Adrenal gland (tissue), 5 donors: ENCODE data around the gene PDK1.

Experiments used
- POLR2A ChIP-seq, 2 donors: fragments of 450-650 bp; IDR thresholded peaks; one replicate each; pipeline ENCODE4 v1.6.1; 2017; ENCODE audit warnings: antibody characterized with exemption in 2 of 2, mild to moderate bottlenecking in 2 of 2, moderate library complexity in 1 of 2
- TF ChIP-seq, protein P1 (sequence below), 6 experiments: fragments of 450-650 bp in 4 of 6; fragments of 200-600 bp in 2 of 6; sonication (generic) in 1 of 6; IDR thresholded peaks; 1 replicate in 5 of 6; 2 replicates in 1 of 6; pipeline versions ENCODE4 v1.5.1 to v1.8.0; 2016 to 2021; ENCODE audit warnings: antibody characterized with exemption in 6 of 6, mild to moderate bottlenecking in 2 of 6, moderate library complexity in 1 of 6
- donor health status: DM: no; HTN: no; CAD: no.

DNA sequence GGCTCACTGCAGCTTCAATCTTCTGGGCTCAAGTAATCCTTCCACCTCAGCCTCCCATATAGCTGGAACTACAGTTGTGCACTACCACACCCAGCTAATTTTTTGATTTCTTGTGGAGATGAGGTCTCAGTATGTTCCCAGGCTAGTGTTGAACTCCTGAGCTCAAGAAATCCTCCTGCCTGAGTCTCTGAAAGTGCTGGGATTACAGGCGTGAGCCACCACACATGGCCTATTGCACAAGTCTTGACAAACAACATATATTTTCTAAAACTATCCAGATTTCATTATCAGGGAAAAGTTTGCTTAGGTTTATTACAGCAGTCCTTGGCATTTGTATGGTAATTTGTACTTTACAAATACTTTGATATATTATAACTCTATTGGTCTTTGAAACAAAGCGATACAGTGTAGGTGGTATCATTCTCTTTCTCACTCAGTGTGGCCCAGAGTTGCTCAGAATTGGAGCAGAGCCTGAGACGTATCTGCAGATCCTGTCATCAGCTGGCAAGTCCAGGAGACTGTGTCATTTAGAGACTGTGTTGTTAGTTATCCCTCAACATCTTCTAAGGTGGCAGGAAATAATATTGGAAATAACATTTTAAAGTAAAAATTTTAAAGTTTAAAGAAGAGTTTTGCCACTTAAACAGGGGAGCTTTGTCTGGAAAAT, 41.4 kb downstream of the PDK1 start:
- no peak for TF ChIP-seq POLR2A (IDR thresholded peaks at IDR 0.05)
- TF ChIP-seq, protein P1, sequence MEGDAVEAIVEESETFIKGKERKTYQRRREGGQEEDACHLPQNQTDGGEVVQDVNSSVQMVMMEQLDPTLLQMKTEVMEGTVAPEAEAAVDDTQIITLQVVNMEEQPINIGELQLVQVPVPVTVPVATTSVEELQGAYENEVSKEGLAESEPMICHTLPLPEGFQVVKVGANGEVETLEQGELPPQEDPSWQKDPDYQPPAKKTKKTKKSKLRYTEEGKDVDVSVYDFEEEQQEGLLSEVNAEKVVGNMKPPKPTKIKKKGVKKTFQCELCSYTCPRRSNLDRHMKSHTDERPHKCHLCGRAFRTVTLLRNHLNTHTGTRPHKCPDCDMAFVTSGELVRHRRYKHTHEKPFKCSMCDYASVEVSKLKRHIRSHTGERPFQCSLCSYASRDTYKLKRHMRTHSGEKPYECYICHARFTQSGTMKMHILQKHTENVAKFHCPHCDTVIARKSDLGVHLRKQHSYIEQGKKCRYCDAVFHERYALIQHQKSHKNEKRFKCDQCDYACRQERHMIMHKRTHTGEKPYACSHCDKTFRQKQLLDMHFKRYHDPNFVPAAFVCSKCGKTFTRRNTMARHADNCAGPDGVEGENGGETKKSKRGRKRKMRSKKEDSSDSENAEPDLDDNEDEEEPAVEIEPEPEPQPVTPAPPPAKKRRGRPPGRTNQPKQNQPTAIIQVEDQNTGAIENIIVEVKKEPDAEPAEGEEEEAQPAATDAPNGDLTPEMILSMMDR (IDR thresholded peaks at IDR 0.05) = no peak
